ENCODE measurements around the gene LCTL. TPM values are rescaled to one million over a fixed set of nuclear protein-coding genes. Genes with fewer than 3 reads are reported as not detected.
A peak's percentile ranks its signal among the peaks of the same experiment; 100 is the strongest.

The LCTL gene
- total RNA-seq, 1 donor: 0.43 TPM

DNA sequence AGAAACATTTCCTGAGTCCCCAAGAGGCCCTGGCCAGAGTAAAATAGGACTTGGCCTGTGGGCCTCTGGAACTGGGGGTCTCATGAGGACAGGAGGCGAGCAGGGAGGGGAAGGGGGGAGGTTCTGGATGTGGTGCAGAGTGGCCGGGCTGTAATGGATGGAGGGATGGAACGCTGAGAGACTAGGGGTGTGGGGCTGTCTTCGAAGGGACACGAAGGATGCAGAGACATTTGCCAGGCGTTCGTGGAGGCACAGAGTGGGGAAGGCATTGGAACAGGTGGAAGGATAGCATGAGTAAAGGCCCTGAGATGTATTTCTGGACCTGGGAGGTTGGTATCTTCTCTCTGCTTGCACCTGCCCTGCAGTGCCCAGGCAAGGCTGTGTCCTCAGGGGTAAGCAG is 2.1 kb upstream of the LCTL start:
- no peak for DNase-seq (ENCODE audit: low read depth)
- H3K4me3 ChIP-seq (ENCODE audit: low read depth, low read length): no peak overlapping the region

DNA sequence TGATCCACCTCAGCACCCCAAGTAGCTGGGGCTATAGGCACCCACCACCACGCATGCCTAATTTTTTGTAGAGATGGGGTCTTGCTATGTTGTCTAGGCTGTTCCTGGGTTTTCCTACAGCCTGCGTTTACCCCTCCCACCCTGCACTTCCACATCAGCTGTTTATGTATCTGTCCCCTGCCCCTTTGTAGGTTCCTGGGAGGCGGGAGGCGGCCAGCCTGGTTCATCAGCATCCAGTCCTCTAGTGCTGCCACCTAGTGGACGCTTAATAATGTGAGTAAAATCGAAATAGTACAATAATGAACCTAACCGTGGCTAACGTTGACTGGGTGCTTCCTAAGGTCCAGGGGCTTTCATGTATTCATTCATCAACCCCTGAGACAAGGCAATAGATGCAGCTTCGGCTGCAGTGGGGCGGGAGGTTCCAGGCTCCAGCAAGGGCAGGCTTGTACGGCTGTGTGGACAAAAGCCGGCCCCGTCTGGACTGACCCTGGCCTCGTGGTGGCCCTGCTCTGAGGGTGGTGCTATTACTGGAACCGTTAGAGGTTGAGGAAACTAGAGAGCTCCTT is 1.2 kb upstream of the LCTL start:
- TF ChIP-seq, protein P1, sequence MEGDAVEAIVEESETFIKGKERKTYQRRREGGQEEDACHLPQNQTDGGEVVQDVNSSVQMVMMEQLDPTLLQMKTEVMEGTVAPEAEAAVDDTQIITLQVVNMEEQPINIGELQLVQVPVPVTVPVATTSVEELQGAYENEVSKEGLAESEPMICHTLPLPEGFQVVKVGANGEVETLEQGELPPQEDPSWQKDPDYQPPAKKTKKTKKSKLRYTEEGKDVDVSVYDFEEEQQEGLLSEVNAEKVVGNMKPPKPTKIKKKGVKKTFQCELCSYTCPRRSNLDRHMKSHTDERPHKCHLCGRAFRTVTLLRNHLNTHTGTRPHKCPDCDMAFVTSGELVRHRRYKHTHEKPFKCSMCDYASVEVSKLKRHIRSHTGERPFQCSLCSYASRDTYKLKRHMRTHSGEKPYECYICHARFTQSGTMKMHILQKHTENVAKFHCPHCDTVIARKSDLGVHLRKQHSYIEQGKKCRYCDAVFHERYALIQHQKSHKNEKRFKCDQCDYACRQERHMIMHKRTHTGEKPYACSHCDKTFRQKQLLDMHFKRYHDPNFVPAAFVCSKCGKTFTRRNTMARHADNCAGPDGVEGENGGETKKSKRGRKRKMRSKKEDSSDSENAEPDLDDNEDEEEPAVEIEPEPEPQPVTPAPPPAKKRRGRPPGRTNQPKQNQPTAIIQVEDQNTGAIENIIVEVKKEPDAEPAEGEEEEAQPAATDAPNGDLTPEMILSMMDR (IDR thresholded peaks at IDR 0.05; ENCODE audit: insufficient read depth, low read depth, low read length): peak; percentile 74
- peak; percentile 74 for DNase-seq (ENCODE audit: low read depth)
- no peak overlapping the region for H3K4me3 ChIP-seq (ENCODE audit: low read depth, low read length)

More for the DNA sequence above, 2.1 kb upstream of the LCTL start:
- TF ChIP-seq, protein P1 (IDR thresholded peaks at IDR 0.05; ENCODE audit: insufficient read depth, low read depth, low read length): no peak

DNA sequence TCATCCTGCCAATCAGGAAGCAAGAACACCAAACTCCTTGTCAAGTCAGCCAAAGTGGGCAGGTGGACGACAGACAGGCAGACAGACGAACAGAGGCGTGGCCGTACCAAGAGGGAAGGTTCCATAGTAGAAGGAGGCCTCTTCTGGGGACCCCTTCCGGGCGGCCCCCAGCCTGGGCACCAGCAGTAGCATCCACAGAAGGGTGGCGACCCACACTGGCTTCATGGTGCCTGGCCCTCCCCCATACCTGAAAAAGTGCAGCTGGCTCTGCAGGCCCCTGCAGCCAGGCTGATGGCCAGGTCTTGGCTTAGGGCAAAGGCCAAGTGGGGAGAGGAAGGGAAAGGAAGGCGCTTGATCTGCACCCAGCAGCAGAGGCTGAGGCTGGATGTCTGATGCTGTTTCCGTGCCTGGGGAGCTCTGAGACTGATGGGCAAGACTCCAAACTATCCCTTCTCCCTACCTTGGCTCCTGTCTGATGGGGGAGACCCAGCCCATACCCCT is 607 bp downstream of the LCTL start:
- TF ChIP-seq, protein P1 (IDR thresholded peaks at IDR 0.05; ENCODE audit: insufficient read depth, low read depth, low read length): no peak

DNA sequence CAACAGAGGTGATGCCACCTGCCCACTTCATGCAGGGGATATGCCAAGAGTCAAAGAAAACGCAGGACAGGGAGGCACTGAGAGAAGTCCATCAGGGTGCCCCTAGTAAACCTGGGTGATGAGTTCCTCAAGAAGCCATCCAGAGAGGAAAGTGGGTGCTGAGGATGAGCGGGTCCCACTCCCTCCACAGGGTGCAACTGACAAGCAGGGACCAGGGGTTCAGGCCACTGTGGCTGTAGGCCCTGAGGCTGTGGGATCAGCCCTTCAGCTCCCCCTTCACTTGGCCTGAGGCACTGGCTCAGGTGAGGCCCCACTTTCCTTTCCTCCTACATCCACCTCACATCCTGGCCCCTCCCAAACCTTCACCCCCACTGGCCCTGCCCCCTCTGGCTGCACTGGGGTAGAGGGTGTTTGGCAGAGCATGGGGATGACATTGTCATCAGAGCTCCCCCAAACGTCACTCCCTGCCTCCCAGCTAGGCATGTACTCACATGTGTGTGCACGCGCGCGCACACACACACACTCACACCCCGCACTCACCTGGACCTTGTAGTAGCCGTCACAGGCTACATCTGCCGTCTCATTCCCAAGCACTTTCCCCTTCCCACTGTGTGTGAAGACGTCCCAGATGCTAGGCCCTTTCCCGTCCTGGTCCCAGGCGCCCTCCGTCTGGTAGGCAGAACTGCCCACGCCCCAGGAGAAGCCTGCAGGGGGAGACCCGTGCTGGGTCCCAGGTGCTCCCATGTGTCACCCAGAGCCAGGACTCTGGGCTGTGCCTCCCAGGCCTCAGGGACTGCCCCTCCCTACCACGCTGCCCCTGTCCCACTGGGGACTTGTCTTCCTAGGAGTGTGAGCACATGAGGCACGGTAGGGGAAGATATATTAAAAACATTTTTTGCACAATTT is 1.4 kb downstream of the LCTL start:
- DNase-seq (ENCODE audit: low read depth): no peak
- TF ChIP-seq, protein P1 (IDR thresholded peaks at IDR 0.05; ENCODE audit: insufficient read depth, low read depth, low read length): no peak
- H3K4me3 ChIP-seq (ENCODE audit: low read depth, low read length): no peak overlapping the region

More for the DNA sequence above, 607 bp downstream of the LCTL start:
- no peak overlapping the region for H3K4me3 ChIP-seq (ENCODE audit: low read depth, low read length)
- DNase-seq (ENCODE audit: low read depth): no peak

DNA sequence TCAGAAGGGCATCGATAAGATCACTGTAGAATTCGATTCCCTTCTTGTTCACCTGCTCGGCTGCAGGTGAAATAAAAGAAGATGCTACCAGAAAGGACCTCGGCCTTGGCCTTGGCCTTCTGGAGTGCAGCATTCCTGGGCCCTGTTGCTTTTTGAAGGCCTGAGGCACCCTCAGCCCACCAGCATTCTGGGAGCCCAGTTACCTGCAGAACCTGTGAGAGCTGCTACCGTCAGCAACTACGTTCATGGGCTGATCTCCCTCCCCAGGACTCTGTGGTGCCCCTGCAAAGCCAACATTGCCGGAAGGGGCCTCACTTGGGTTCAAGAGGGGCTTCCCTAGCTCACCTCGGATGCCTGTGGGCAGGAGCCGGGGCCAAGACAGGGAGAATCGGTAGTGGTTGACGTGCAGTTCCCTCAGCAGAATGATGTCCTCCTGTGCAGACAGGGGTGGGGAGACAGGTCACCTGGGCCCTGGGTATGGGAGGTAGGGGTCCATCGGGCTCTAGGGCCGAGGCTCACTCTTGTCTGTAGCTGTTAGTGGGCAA is 2.2 kb downstream of the LCTL start:
- no peak overlapping the region for H3K4me3 ChIP-seq (ENCODE audit: low read depth, low read length)
- no peak for DNase-seq (ENCODE audit: low read depth)
- TF ChIP-seq, protein P1 (IDR thresholded peaks at IDR 0.05; ENCODE audit: insufficient read depth, low read depth, low read length): no peak

DNA sequence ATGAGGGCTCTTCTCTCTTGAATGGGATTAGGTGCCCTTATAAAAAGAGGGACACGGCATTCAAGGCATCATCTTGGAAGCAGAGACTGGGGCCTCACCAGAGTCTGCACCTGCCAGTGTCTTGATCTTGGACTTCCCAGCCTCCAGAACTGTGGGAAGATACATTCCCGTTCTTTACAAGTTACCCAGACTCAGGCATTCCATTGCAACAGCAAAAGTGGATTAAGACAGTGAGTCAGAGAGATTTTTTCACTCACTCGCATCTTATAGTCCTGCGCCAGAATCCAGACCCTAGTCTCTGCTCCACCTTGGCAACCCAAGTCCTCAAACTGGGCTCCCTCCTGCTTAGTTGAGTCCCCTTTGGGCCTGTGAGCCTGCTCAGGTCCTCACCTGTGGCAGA is 2.7 kb downstream of the LCTL start:
- no peak overlapping the region for H3K4me3 ChIP-seq (ENCODE audit: low read depth, low read length)
- DNase-seq (ENCODE audit: low read depth): peak; percentile 18
- TF ChIP-seq, protein P1 (IDR thresholded peaks at IDR 0.05; ENCODE audit: insufficient read depth, low read depth, low read length): no peak
